Umbilical cord (tissue), 2 donors: Measurements from ENCODE around the gene KIR3DL2. TPM values are rescaled to one million over a fixed set of nuclear protein-coding genes. Genes with fewer than 3 reads are reported as not detected.
"Not testable (repeated sequence)": the region's sequence is repeated elsewhere in the genome, so short reads cannot be mapped to it uniquely, and the experiment has no call there.

ENCODE experiments used
- DNase-seq: peaks from one replicate; pipeline ENCODE4 v3.0.0-alpha.2; 2015; ENCODE audit warnings: low spot score
- total RNA-seq: library from RNA; depleted of rRNA; stranded (reverse); fragments of >200 nt; gene quantifications from one replicate; pipeline ENCODE4 v1.2.3, GENCODE V29; 2014; ENCODE audit warnings: low replicate concordance; ENCODE audit not compliant: insufficient read depth

The KIR3DL2 gene
- total RNA-seq = 0.72 TPM

DNA sequence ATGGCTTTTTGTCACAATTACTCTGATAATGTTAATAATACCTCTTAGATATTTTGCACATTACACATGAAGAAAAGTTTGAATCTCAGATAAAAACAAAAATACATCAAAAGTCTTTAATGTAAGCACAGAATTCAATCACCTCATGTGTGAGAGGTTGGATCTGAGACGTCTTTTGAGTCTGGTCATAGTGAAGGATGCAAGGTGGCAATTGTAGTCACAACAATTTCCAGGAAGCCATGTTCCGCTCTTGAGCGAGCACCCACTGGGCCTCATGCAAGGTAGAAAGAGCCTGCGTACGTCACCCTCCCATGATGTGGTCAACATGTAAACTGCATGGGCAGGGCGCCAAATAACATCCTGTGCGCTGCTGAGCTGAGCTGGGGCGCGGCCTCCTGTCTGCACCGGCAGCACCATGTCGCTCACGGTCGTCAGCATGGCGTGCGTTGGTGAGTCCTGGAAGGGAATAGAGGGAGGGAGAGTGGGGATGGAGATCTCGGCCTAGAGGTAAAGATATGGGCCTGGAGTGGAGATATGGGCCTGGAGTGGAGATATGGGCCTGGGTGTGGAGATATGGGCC lies at the start of gene KIR3DL2:
Gene KIR3DL2, plus strand, starts transcription at position 383 of the 580 bp plus-strand sequence. Its CDS starts 33 bp downstream, at position 416.
- not testable (repeated sequence) for DNase-seq

DNA sequence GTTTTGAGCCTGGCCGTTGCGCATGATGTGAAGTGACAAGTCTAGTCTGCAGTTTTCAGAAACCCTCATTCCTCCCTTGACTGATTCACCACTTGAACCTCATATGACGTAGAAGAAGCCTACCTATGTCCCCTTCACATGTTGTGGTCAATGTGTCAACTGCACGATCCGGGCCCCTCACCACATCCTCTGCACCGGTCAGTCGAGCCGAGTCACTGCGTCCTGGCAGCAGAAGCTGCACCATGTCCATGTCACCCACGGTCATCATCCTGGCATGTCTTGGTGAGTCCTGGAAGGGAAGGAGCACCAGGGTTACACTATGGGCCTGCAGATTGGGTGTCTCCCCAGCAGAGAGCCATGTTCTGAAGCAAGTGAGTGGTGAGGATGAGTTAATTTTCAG lies 46.8 kb upstream of the KIR3DL2 start, which contains the start of gene KIR2DL4:
Gene KIR2DL4, plus strand, starts transcription at position 201 of the 400 bp plus-strand sequence. Its CDS starts 42 bp downstream, at position 243.
- no peak for DNase-seq

DNA sequence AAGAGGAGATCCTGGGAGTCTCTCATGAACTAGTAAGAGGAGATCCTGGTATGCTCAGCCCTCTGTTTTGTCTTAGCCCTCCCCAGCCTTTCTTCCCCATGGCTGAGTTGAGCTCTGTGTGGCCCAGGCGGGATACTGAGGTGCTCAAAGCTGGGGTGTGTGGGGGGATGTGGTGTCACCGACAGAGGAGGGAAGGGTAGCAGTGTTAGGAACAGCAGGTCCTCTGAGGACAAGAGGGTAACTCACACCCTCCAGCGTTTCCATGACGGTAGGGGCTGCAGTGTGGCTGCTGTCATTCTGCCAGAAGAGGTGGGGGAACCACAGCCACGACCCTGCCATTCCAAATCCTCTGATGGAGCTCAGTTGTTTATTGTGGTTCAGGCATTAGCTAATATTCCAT lies 46.1 kb upstream of the KIR3DL2 start:
- DNase-seq = no peak

DNA sequence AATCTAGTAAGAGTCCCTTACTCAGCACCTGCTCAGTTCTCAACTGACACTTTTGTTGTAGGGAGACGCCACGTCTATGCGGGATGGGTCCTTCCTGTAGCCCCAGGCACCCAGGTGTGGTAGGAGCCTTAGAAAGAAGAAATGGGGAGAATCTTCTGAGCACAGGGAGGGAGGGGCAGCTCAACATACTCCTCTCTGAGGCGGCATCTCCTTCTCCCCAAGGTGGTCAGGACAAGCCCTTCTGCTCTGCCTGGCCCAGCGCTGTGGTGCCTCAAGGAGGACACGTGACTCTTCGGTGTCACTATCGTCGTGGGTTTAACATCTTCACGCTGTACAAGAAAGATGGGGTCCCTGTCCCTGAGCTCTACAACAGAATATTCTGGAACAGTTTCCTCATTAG lies 45.7 kb upstream of the KIR3DL2 start:
- no peak for DNase-seq

DNA sequence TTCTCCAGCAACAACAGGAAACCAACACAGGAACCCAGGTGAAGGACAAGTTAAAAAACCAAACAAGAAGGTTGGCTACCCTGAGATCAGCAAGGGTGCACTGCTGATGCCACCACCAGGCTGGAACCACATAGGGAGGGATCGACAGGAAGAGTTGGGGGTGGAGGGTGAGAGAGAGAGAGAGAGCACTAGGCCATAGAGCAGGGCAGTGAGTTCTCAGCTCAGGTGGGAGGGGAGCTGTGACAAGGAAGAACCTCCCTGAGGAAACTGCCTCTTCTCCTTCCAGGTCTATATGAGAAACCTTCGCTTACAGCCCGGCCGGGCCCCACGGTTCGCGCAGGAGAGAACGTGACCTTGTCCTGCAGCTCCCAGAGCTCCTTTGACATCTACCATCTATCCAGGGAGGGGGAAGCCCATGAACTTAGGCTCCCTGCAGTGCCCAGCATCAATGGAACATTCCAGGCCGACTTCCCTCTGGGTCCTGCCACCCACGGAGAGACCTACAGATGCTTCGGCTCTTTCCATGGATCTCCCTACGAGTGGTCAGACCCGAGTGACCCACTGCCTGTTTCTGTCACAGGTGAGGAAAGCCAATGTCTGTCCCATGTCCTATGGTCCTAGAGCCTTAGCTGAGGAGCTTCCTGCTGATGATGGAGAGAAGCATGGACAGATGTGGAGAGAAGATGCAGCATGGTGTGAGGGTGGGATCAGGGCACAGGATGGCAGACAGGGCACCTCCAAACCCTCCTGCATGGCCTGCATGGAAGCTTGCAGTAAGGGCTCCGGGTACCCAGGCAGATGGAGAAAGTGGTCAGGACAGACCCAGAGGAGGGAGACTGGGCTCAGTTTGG lies 44.4 kb upstream of the KIR3DL2 start:
- no peak for DNase-seq

- no peak for DNase-seq
Measured at GRCh38 chr19:54806516-54806838, 43.8 kb upstream of the KIR3DL2 start.

GRCh38 chr19:54814571-54814970 lies 35.7 kb upstream of the KIR3DL2 start:
- DNase-seq = not testable (repeated sequence)

GRCh38 chr19:54816251-54816650 lies 34.0 kb upstream of the KIR3DL2 start, which contains the start of gene KIR3DL1:
KIR3DL1 (plus strand) TSS chr19:54816468.
- not testable (repeated sequence) for DNase-seq

DNA sequence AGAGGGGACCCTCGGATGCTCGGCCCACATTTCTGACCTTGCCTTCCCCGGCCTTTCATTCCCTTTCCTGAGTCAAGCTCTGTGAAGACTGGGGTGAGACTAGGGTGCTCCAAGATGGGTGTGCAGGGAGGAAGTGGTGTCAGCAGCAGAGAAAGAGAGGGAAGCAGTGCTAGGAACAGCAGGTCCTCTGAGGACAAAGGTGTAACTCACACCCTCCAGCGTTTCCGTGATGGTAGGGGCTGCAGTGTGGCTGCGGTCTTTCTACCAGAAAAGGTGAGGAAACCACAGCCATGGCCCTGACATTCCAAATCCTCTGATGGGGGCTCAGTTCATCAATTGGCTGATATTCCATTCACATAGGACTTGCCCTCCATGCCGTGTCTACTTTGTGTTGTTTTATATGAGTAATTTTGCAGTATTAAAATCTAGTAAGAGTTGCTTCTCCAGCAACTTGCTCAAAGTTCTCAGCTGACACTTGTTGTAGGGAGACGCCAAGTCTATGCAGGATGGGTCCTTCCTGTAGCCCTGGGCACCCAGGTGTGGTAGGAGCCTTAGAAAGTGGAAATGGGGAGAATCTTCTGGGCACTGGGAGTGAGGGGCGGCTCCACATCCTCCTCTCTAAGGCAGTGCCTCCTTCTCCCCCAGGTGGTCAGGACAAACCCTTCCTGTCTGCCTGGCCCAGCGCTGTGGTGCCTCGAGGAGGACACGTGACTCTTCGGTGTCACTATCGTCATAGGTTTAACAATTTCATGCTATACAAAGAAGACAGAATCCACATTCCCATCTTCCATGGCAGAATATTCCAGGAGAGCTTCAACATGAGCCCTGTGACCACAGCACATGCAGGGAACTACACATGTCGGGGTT lies 32.3 kb upstream of the KIR3DL2 start:
- no peak for DNase-seq

DNA sequence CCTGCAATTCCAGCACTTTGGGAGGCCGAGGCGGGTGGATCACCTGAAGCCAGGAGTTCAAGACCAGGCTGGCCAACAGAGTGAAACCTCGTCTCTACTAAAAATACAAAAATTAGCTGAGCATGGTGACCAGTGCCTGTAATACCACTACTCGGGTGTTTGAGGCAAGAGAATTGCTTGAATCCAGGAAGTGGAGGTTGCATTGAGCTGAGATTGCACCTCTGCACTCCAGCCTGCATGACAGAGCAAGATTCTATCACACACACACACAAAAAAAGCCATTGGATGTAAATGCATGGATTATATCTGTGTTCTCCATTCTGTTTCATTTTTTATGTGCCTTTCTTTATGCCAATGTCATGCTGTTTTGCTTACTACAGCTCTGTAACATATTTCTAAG lies 25.8 kb upstream of the KIR3DL2 start:
- DNase-seq = not testable (repeated sequence)

- DNase-seq = not testable (repeated sequence)
Measured at GRCh38 chr19:54825326-54825725, 24.9 kb upstream of the KIR3DL2 start.

DNA sequence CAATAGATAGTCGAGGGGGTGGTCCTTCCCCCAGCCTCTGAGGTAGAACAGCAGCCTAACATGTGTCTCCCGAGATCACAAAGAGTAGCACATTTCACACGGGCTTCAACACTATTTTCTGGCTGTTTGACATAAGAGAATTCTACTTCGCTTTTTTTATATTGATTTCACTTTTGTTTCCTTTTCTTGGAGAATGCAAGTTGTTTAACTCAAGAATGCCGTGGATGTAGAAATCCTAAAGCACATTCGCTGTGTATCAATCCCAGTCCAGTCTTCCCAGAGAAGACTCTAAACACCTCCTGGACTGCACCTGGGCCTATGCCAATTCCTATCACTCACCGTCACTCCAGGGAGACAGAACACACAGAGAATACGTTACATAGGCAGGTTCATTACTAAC lies 22.2 kb upstream of the KIR3DL2 start:
- DNase-seq = not testable (repeated sequence)

- DNase-seq = not testable (repeated sequence)
Measured at GRCh38 chr19:54832496-54832895, 17.7 kb upstream of the KIR3DL2 start, which contains the start of gene KIR2DS4. KIR2DS4 (plus strand) TSS chr19:54832676.

DNA sequence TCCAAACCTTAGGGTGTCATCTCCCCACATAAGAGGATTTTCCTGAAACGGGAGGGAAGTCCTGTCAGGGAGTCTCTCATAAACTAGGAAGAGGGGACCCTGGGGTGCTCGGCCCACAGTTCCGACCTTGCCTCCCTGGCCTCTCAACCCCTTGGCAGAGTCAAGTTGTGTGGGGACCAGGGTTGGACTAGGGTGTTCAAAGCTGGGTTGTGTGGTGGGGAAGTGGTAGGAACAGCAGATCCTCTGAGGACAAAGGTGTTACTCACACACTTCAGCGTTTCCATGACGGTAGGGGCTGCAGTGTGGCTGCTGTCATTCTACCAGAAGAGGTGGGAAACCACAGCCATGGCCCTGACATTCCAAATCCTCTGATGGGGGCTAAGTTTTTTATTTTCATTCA lies 15.1 kb upstream of the KIR3DL2 start:
- DNase-seq = not testable (repeated sequence)

DNA sequence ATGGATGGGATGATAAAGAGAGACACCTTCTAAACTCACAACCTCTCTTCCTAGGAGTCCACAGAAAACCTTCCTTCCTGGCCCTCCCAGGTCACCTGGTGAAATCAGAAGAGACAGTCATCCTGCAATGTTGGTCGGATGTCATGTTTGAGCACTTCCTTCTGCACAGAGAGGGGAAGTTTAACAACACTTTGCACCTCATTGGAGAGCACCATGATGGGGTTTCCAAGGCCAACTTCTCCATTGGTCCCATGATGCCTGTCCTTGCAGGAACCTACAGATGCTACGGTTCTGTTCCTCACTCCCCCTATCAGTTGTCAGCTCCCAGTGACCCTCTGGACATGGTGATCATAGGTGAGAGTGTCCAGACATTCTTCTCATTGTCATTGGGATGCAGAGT lies 12.7 kb upstream of the KIR3DL2 start:
- DNase-seq = not testable (repeated sequence)

- DNase-seq = not testable (repeated sequence)
Measured at GRCh38 chr19:54843171-54843570, 7.1 kb upstream of the KIR3DL2 start.

- DNase-seq = no peak
Measured at GRCh38 chr19:54850930-54851329, 687 bp downstream of the KIR3DL2 start.

GRCh38 chr19:54851353-54851752 lies 1.1 kb downstream of the KIR3DL2 start:
- DNase-seq = no peak

DNA sequence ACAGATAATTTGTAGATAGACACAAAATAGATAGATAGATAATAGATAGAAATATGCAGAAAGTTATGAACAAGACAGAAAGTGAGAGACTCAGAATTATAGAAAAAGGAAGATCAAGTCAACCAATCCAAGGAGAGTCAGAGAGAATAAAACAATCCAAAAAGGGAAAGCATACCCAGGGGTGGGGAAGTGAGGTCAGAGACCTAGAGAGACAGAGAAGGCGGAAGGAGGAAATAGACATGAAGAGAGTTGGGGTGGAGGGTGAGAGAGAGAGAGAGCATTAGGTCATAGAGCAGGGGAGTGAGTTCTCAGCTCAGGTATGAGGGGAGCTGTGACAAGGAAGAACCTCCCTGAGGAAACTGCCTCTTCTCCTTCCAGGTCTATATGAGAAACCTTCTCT lies 5.0 kb downstream of the KIR3DL2 start:
- DNase-seq = not testable (repeated sequence)

- not testable (repeated sequence) for DNase-seq
Measured at GRCh38 chr19:54858476-54858875, 8.2 kb downstream of the KIR3DL2 start.

- not testable (repeated sequence) for DNase-seq
Measured at GRCh38 chr19:54859421-54859820, 9.2 kb downstream of the KIR3DL2 start.

DNA sequence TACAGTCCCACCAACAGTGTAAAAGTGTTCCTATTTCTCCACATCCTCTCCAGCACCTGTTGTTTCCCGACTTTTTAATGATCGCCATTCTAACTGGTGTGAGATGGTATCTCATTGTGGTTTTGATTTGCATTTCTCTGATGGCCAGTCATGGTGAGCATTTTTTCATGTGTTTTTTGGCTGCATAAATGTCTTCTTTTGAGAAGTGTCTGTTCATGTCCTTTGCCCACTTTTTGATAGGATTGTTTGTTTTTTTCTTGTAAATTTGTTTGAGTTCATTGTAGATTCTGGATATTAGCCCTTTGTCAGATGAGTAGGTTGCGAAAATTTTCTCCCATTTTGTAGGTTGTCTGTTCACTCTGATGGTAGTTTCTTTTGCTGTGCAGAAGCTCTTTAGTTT lies 13.2 kb downstream of the KIR3DL2 start:
- DNase-seq = not testable (repeated sequence)
